HUDEP-2 (cell line): ENCODE measurements around the gene FAM163B.
"Not testable (repeated sequence)": the region's sequence is repeated elsewhere in the genome, so short reads cannot be mapped to it uniquely, and the experiment has no call there.

Experiments used
- DNase-seq, 76 experiments: peaks; one replicate each; lab custom pipeline; 2025; ENCODE audit not compliant: unreplicated experiment in 76 of 76; lab: John Stamatoyannopoulos, UW

FAM163B gene

GRCh38 chr9:133640580-133641395, 31.6 kb upstream of the FAM163B start:
- DNase-seq: no peak

- no peak for DNase-seq
Measured at GRCh38 chr9:133640160-133640559, 31.0 kb upstream of the FAM163B start.

DNA sequence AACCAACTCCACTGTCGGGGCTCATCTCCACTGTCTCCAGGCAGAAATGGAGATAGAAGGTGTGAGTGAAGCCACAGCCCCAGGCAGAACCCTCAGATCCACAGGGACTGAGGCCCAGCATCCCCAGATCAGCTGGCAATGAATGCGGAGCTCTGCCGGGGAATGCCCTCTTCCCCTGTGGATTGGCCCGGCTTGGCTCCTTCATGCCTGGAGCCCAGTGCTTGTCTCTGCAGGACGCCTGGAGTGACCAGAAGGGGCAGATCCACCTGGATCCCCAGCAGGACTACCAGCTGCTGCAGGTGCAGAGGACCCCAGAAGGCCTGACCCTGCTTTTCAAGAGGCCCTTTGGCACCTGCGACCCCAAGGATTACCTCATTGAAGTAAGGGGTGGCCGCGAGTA, 30.4 kb upstream of the FAM163B start:
- DNase-seq: no peak

GRCh38 chr9:133638711-133639110, 29.5 kb upstream of the FAM163B start:
- DNase-seq: no peak

GRCh38 chr9:133638076-133638475, 28.9 kb upstream of the FAM163B start:
- DNase-seq: no peak

- no peak for DNase-seq
Measured at GRCh38 chr9:133637451-133638055, 28.4 kb upstream of the FAM163B start.

- no peak for DNase-seq
Measured at GRCh38 chr9:133636902-133637301, 27.7 kb upstream of the FAM163B start.

GRCh38 chr9:133635533-133636531, 26.6 kb upstream of the FAM163B start, which contains the start of gene DBH:
Gene DBH, plus strand, starts transcription at chr9:133636363. Its CDS starts 9 bp downstream, at chr9:133636372.
- no peak for DNase-seq

- DNase-seq: no peak
Measured at GRCh38 chr9:133635098-133635497, 25.9 kb upstream of the FAM163B start.

GRCh38 chr9:133634081-133634691, 25.0 kb upstream of the FAM163B start:
- DNase-seq: no peak

DNA sequence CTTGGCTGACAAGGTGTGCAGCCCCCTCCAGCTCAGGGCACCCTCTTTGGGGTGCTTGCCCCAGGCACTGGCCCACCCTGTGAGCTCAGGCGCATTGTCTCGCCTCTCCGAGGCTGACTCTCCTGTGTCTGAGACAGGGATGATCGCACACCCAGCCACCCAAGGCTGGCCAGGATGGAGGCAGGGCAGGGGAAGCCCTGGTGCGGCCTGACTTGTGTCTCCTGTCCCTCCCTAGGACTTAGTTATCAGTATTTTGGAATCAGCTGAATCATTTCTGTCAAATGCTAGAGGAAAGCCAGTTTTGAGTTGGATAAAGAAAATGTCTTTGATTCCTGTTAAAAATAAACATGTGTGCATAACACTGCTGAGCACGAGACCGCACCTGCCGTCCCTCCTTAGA, 24.5 kb upstream of the FAM163B start:
- DNase-seq: no peak

DNA sequence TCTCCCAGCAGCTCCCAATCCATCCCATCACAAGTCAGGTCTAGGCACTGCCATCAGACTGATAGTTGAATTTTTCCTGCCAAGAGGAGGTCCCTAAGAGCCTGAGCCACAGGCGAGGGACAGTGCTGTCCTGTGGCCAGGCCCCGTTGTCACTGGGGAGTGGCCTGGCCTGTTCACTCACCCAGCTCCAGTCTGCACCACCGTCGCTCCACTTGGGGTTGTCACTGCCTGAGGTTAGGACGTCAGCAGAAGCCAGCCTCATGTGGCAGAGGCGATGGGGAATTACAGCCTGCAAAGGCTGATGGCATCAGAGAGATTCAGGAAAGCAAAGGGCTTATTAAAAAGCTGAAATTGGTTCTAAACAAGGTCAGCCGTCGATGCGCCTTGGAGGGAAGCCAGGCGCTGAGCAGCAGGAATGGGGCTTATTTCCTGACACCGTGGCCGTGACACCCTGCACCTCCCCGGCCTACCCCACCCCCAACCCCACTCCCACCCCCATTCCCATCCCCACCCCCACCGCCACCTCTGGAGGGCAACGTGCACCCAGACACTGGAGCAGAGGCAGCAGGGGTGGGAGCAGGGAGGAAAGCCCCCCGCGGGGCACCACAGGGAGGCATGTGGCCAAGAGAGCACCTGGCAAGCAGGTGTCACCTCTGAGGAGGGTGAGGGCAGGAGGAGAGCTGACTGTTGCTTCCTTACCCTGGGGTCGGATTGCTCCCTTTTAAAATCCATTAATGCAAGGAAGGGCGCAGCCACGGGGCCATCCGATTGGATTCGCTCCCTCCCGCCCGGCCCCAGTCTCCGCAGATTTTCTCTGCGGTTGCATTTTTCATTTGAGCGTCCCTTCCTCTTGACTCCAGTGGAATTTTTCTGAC, 23.9 kb upstream of the FAM163B start:
- no peak for DNase-seq

- no peak for DNase-seq
Measured at GRCh38 chr9:133631111-133631510, 21.9 kb upstream of the FAM163B start.

DNA sequence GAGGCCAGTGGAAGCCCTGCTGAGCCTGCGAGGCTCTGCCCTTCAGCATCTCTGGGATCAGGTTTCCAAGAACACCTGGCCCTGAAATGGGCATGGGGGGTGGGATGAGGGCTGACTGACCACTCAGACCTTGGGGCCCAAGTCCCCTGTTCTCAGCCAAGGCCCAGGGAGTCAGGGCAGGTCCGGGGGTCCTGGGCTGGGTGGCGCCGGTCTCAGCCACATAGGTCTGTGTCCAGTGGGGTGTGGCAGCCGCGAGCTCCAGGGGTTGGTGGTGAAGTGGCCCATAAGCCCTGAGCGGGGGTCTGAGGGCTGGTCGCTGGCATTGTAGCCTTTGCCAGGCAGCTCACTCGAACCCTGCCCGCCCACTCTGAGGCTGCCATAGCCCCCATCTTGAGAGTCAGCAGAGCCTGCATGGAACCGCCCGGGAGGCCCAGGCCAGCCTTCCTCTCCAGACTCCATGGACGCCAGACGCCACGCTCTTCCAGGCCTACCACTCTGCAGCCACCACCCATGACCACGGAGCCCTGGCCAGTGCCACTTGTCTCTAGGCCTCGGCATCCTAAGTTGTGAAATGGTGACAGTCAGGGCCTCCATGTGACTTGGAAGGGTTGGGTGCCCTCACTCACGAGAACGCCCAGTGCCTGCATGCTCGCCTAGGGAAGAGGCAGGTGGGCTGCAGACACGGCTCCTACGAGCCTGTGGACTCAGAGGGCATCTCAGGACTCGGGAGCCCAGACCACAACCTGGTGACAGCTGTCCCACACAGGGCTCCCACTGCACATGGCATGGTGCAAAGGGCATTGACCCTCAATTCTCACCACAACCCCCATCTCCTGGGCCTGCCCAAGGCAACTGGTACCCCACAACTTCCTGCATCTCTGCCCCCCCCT, 20.3 kb upstream of the FAM163B start:
- DNase-seq: no peak

GRCh38 chr9:133628766-133629165, 19.6 kb upstream of the FAM163B start:
- no peak for DNase-seq

DNA sequence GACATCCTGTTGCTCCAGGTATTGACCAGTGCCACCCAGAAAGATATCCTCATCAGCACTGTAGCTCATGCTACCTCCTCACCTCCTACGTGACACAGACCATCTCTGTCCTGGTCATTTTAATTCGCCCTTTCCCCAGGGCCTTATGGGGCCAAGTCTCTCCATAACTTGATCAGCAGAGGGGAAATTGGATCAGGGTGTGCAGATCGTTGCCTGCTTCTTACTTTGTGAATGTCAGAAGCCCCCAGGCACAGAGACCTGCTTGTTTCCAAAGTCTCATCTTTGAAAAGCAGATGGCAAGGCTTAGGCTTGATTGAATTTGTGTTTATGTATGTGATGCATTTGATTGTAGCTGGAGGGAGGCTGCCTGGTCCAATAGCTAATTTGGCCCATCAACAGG, 18.2 kb upstream of the FAM163B start:
- DNase-seq: no peak

- not testable (repeated sequence) for DNase-seq
Measured at GRCh38 chr9:133626008-133626407, 16.8 kb upstream of the FAM163B start.

DNA sequence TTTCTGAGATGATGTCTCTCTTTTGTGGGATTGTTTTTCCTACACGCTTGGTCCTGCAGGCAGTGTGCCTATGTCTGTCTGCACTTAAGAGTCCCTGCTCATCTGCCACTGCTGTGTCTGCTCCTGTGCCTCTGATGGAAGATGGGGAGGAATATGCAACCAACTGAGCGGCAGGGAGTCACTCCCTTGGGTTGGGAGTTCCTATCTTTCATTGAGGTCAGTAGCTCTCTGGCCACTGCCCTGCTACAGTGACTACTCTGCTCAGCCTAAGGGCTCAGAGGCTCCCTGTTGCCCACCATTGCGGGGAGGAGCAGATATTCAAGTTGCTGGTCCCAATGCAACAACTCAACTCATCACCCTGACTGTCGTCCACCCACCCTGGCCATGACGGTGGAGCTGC, 13.4 kb upstream of the FAM163B start:
- no peak for DNase-seq
